Endothelial cell of umbilical vein (primary cell): Measurements from ENCODE around the gene CLCNKA. TPM values are rescaled to one million over a fixed set of nuclear protein-coding genes. Genes with fewer than 3 reads are reported as not detected.

ENCODE experiments used
- BruUV-seq: library from RNA; stranded (reverse); fragments of 400-500 nt; replicated peaks from 2 replicates; lab custom pipeline; 2021; lab: Mats Ljungman, UMichigan
- CTCF ChIA-PET: fragments of 300-600, 350-600 bp; sonication (Branson Sonifier 250); formaldehyde crosslinking; loops from one replicate; lab custom pipeline; 2021; ENCODE audit warnings: antibody characterized with exemption, inconsistent platforms; lab: Charles Lee
- POLR2A ChIA-PET: fragments of 300-600, 350-600 bp; sonication (Branson Sonifier 250); formaldehyde crosslinking; loops from one replicate; lab custom pipeline; 2021; ENCODE audit warnings: antibody characterized with exemption, inconsistent platforms; lab: Charles Lee
- DNase-seq: peaks from one replicate; pipeline ENCODE4 v3.0.0-alpha.2; 2011; ENCODE audit warnings: low read depth, low spot score
- FAIRE-seq: peaks from 2 replicates; lab custom pipeline; 2011; peaks lifted over from hg19 to GRCh38; lab: Jason Lieb, UNC
- H2AFZ ChIP-seq: 2 replicates; pipeline ENCODE4 v1.6.0; 2012; ENCODE audit warnings: low read depth, low read length, control low read depth, inconsistent platforms
- H3K27ac ChIP-seq: 2 replicates; pipeline ENCODE4 v1.5.1; 2011; ENCODE audit warnings: low read depth, mild to moderate bottlenecking, control low read depth, low read length, moderate library complexity; ENCODE audit not compliant: insufficient read depth
- H3K27me3 ChIP-seq, 2 experiments: 2 replicates each; pipeline versions ENCODE4 v1.6.0 to v1.6.1; 2011; ENCODE audit warnings: low read length in 2 of 2, mixed read lengths in 1 of 2; ENCODE audit not compliant: control insufficient read depth in 2 of 2, insufficient read depth in 2 of 2
- H3K36me3 ChIP-seq, 2 experiments: 2 replicates in 1 of 2; 3 replicates in 1 of 2; pipeline ENCODE4 v1.5.1; 2011; ENCODE audit warnings: low read length in 2 of 2, mild to moderate bottlenecking in 1 of 2, moderate library complexity in 1 of 2; ENCODE audit not compliant: control insufficient read depth in 2 of 2, insufficient read depth in 2 of 2; ENCODE audit errors: extremely low read depth in 1 of 2
- H3K4me1 ChIP-seq: 3 replicates; pipeline ENCODE4 v1.5.1; 2011; ENCODE audit warnings: mild to moderate bottlenecking, low read length; ENCODE audit not compliant: control insufficient read depth, insufficient read depth; ENCODE audit errors: extremely low read depth
- H3K4me2 ChIP-seq: 2 replicates; pipeline ENCODE4 v1.6.1; 2011; ENCODE audit warnings: low read length, control low read depth, mixed read lengths; ENCODE audit not compliant: insufficient read depth
- H3K4me3 ChIP-seq, 3 experiments: fragments of 200-600 bp in 1 of 3; sonication (generic), shearing (Covaris generic) in 1 of 3; replicated peaks in 1 of 3; 2 replicates each; pipeline ENCODE4 v1.5.1; 2011 to 2016; ENCODE audit warnings: control low read depth in 3 of 3, low read length in 3 of 3, mild to moderate bottlenecking in 2 of 3, inconsistent platforms in 1 of 3, low read depth in 1 of 3, moderate library complexity in 1 of 3; ENCODE audit not compliant: insufficient read depth in 1 of 3
- H3K79me2 ChIP-seq: 2 replicates; pipeline ENCODE4 v1.6.0; 2012; ENCODE audit warnings: low read length, inconsistent platforms; ENCODE audit not compliant: control insufficient read depth, insufficient read depth
- H3K9ac ChIP-seq: replicated peaks from 2 replicates; pipeline ENCODE3; 2011; ENCODE audit warnings: low read length, control low read depth; ENCODE audit not compliant: insufficient read depth; ENCODE audit errors: extremely low read depth
- H3K9me1 ChIP-seq: replicated peaks from 3 replicates; pipeline ENCODE4 v1.6.0; 2011; ENCODE audit warnings: mild to moderate bottlenecking, low read length; ENCODE audit not compliant: control insufficient read depth, insufficient read depth; ENCODE audit errors: extremely low read depth
- H3K9me3 ChIP-seq: replicated peaks from 2 replicates; pipeline ENCODE4 v1.5.1; 2012; ENCODE audit warnings: low read length, inconsistent platforms; ENCODE audit not compliant: control insufficient read depth, insufficient read depth
- H4K20me1 ChIP-seq: replicated peaks from 2 replicates; pipeline ENCODE3; 2011; ENCODE audit warnings: mild to moderate bottlenecking, low read length; ENCODE audit not compliant: control insufficient read depth, insufficient read depth; ENCODE audit errors: extremely low read depth
- EZH2 ChIP-seq: IDR thresholded peaks from 2 replicates; pipeline ENCODE4 v1.6.1; 2012; ENCODE audit warnings: borderline replicate concordance, low read depth, mild to moderate bottlenecking, moderate library complexity, low read length, inconsistent platforms; ENCODE audit not compliant: severe bottlenecking
- FOS ChIP-seq: IDR thresholded peaks from 2 replicates; pipeline ENCODE4 v1.6.1; 2011; ENCODE audit warnings: mild to moderate bottlenecking, low read length, moderate library complexity, borderline replicate concordance; ENCODE audit not compliant: insufficient read depth
- GATA2 ChIP-seq: IDR thresholded peaks from 2 replicates; pipeline ENCODE4 v1.7.0; 2011; ENCODE audit warnings: low read depth, mild to moderate bottlenecking, moderate library complexity, mixed read lengths, low read length; ENCODE audit not compliant: insufficient read length, insufficient read depth
- JUN ChIP-seq: IDR thresholded peaks from 2 replicates; pipeline ENCODE4 v1.6.1; 2011; ENCODE audit warnings: borderline replicate concordance, low read depth; ENCODE audit not compliant: insufficient read length, insufficient read depth
- MYC ChIP-seq: IDR thresholded peaks from one replicate; pipeline ENCODE4 v1.6.1; 2011; ENCODE audit warnings: mild to moderate bottlenecking, low read depth, low read length
- POLR2A ChIP-seq: IDR thresholded peaks from 2 replicates; pipeline ENCODE4 v1.6.1; 2012; ENCODE audit warnings: low read depth, mild to moderate bottlenecking, control low read depth, low read length
- POLR2AphosphoS5 ChIP-seq: IDR thresholded peaks from 2 replicates; pipeline ENCODE4 v1.6.1; 2012; ENCODE audit warnings: low read depth, mild to moderate bottlenecking, control low read depth, low read length, moderate library complexity; ENCODE audit not compliant: insufficient read depth
- dilution Hi-C: fragments of 300-500 bp; cut with MboI; formaldehyde crosslinking; loops from one replicate; pipeline ENCODE4 v1.15.0; 2019; ENCODE audit warnings: low sequenced_read_pairs; ENCODE audit not compliant: extremely low pct_ligation_motif_present
- intact Hi-C: fragments of 100-400 bp; cut with micrococcal nuclease; formaldehyde crosslinking; loops from one replicate; pipeline ENCODE4 v1.10.0; 2022
- polyA plus RNA-seq, 4 experiments: library from polyadenylated mRNA; depleted of rRNA in 3 of 4; stranded (reverse) in 3 of 4; unstranded in 1 of 4; fragments of >200 nt; gene quantifications; 2 replicates each; pipeline versions ENCODE4 v1.2.1 to v1.2.3, GENCODE V29; 2011 to 2012; ENCODE audit warnings: missing spikeins in 1 of 4
- total RNA-seq: library from RNA; stranded (reverse); gene quantifications from 2 replicates; pipeline ENCODE4 v1.2.3, GENCODE V29; 2021
- TF ChIP-seq, protein P1 (sequence below), 2 donors: IDR thresholded peaks; 1 replicate in 1 of 2; 2 replicates in 1 of 2; pipeline ENCODE4 v1.5.1; 2011; ENCODE audit warnings: low read length in 2 of 2, mild to moderate bottlenecking in 2 of 2, moderate library complexity in 2 of 2, control low read depth in 1 of 2, inconsistent platforms in 1 of 2, low read depth in 1 of 2; ENCODE audit not compliant: insufficient read depth in 1 of 2; ENCODE audit errors: extremely low read depth in 1 of 2
- TF ChIP-seq, protein P2 (sequence below): IDR thresholded peaks from 2 replicates; pipeline ENCODE4 v1.6.1; 2011; ENCODE audit not compliant: insufficient read depth, insufficient read length

Gene CLCNKA
- total and polyA plus RNA-seq, 2 donors (not counting 3 experiments of a cell fraction or from before 2014, with no cell fraction given): not detected

DNA sequence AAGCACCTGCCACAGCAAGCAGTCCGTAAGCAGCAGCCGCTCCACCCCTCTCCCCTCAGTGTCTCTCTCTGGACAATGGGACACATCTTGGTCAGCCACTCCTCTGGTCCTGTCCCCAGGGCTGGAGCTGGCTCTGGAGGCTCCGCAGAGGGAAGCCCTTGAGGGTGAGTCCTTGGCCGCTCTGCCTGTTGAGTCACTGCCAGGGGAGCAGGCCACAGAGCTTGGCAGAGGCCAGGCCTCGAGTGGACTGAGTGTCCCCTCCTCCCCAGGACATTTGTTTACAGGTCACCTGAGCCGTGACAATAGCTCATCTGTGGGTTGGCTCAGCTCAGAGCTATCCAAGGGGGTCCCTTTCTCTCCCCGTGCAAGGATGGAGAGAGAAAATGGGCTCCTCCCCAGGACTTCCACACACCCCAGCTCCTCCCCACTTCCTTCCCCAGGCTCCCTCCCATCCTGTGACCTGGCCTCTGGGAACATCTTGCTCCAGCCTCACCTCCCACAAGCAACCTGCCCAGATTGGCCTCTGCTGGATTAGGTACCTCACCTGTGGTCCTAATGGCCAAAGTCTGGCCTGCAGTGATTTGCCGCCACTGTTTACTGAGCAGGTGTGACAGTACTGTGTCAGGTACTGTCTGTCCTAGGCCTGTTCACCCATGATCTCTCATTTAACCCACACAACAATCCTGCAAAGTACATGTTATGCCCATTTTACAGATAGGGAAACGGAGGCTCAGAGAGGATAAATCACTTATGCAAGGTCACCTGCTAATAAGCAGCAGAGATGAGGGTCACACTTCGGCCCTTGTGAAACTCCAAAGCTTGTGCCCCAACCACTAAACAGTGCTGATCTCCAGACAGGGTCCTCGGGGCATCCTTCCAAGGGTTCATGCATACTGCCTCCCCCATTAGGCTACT lies 46.8 kb downstream of the CLCNKA start:
- ChIA-PET CTCF (interaction anchor here (0.6 to 2.6 kb wide), 6 partner anchors 10 to 294 kb away, joined by 3 to 11 read pairs (median 3); no protein-coding TSS in a partner anchor), POLR2A (interaction anchor here (1.2 kb wide), 1 partner anchor 114 kb away, joined by 6 read pairs; no protein-coding TSS in a partner anchor)
- intact Hi-C loops: no loop called here
- peaks cover 0 to 7% of the 10 kb centered on the region in 2 experiments for H3K27me3 ChIP-seq
- H2AFZ ChIP-seq: no peak overlapping the region
- DNase-seq: no peak
- TF ChIP-seq MYC (no peak), GATA2 (no peak), EZH2 (no peak), FOS (no peak), JUN (no peak), POLR2A (no peak), POLR2AphosphoS5 (no peak)
- TF ChIP-seq, protein P1, sequence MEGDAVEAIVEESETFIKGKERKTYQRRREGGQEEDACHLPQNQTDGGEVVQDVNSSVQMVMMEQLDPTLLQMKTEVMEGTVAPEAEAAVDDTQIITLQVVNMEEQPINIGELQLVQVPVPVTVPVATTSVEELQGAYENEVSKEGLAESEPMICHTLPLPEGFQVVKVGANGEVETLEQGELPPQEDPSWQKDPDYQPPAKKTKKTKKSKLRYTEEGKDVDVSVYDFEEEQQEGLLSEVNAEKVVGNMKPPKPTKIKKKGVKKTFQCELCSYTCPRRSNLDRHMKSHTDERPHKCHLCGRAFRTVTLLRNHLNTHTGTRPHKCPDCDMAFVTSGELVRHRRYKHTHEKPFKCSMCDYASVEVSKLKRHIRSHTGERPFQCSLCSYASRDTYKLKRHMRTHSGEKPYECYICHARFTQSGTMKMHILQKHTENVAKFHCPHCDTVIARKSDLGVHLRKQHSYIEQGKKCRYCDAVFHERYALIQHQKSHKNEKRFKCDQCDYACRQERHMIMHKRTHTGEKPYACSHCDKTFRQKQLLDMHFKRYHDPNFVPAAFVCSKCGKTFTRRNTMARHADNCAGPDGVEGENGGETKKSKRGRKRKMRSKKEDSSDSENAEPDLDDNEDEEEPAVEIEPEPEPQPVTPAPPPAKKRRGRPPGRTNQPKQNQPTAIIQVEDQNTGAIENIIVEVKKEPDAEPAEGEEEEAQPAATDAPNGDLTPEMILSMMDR (IDR thresholded peaks at IDR 0.05; ENCODE audit: extremely low read depth in 1 of 2, insufficient read depth in 1 of 2, low read depth in 1 of 2, low read length in 2 of 2): no peak
- TF ChIP-seq, protein P2, sequence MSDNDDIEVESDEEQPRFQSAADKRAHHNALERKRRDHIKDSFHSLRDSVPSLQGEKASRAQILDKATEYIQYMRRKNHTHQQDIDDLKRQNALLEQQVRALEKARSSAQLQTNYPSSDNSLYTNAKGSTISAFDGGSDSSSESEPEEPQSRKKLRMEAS: no peak
- no peaks in the 10 kb centered on the region for H3K79me2 ChIP-seq
- dilution Hi-C loops: no loop called here
- H3K4me1 ChIP-seq: peaks cover 3% of the 10 kb centered on the region
- no peak overlapping the region for H3K4me3 ChIP-seq
- no peak overlapping the region for H3K4me2 ChIP-seq
- H3K9me3 ChIP-seq: no peaks in the 10 kb centered on the region
- no peaks in the 10 kb centered on the region for H3K36me3 ChIP-seq
- no TSS peak for BruUV-seq
- no peaks in the 10 kb centered on the region for H4K20me1 ChIP-seq
- H3K9me1 ChIP-seq: no peaks in the 10 kb centered on the region
- no peak overlapping the region for H3K27ac ChIP-seq
- H3K9ac ChIP-seq: no peak overlapping the region
- FAIRE-seq: no peak
